ENCODE measurements around the gene PDXK.

The PDXK gene

GRCh38 chr21:43744725-43745124 lies 25.8 kb downstream of the PDXK start:
- DNase-seq = no peak

- no peak for DNase-seq
These were observed 27.0 kb downstream of the PDXK start for GRCh38 chr21:43745772-43746517.

GRCh38 chr21:43748622-43749021 lies 29.7 kb downstream of the PDXK start:
- DNase-seq = no peak

GRCh38 chr21:43749651-43750262 lies 30.8 kb downstream of the PDXK start:
- no peak for DNase-seq

- DNase-seq = no peak
These were observed 31.6 kb downstream of the PDXK start for GRCh38 chr21:43750339-43751033.

- no peak for DNase-seq
These were observed 33.1 kb downstream of the PDXK start for GRCh38 chr21:43751955-43752591.

GRCh38 chr21:43752758-43753438 lies 34.0 kb downstream of the PDXK start:
- DNase-seq = no peak

GRCh38 chr21:43753439-43753799 lies 34.5 kb downstream of the PDXK start:
- no peak for DNase-seq

GRCh38 chr21:43754948-43755781 lies 36.2 kb downstream of the PDXK start:
- DNase-seq = no peak

- no peak for DNase-seq
These were observed 37.1 kb downstream of the PDXK start for GRCh38 chr21:43755820-43756594.

- DNase-seq = no peak
These were observed 38.7 kb downstream of the PDXK start for GRCh38 chr21:43757601-43758000.

- DNase-seq = no peak
These were observed 39.2 kb downstream of the PDXK start for GRCh38 chr21:43758111-43758641.

- no peak for DNase-seq
These were observed 39.9 kb downstream of the PDXK start for GRCh38 chr21:43758811-43759210.

- no peak for DNase-seq
These were observed 40.7 kb downstream of the PDXK start for GRCh38 chr21:43759651-43760050.

- DNase-seq = no peak
These were observed 41.5 kb downstream of the PDXK start for GRCh38 chr21:43760391-43760958.

GRCh38 chr21:43761886-43762285 lies 43.0 kb downstream of the PDXK start:
- no peak for DNase-seq

GRCh38 chr21:43762303-43763128 lies 43.6 kb downstream of the PDXK start:
- DNase-seq = no peak

GRCh38 chr21:43763901-43764523 lies 45.1 kb downstream of the PDXK start:
- DNase-seq = no peak

All from activated naive CD4-positive, alpha-beta T cell treated with Interleukin-2 at 50 U/mL for 16 hours (primary cell).